ENCODE data around the gene TAGLN2. TPM values are rescaled to one million over a fixed set of nuclear protein-coding genes. Genes with fewer than 3 reads are reported as not detected.

TAGLN2 gene
- total RNA-seq, 1 experiment from 2014 or later, result 66.9 TPM

DNA sequence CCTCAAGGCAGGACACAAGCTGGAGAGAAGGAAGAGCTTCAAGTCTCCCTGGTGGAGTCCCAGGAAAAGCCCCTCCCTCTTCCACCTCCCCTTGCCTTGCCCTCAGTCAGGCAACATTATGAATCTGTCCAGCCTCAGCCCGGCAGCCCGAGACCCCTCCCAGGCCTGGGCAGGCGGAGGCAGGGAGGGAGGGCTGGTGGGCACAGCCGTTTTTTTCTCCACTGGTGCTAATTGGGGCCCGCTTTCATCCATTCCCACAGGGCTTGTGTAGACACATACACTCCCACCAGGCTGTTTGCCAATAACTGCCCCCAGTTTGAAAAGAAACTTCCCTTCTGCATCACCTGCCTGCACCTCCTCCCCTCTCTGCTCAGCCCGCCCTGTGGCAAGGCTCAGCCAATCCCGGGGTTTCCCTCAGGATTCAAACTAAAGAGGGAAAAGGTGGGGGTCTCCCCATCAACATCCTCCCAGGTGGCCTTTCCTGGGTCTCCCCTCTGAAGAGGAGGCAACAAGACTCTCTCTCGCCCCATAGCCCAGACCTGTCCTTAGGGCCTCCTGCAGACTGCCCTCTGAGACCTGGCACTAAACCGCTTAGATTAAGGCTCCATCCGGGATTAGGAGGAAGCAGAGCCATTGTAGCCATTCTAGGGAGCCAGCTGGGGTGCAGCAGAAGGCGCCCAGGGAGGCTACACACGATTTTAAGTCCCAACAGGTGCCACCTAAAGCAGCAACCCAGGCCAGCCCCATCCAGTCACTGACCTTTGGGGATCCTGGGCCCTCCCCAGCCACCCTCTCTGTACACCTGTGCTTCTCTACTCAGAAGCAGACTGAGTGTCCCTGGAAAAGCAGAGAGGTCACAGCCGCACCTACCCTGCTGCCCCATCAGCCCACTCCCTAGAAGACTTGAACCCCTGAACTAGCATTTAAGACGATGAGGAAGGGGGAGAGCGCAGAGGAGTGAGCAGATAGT, 16.6 kb upstream of the TAGLN2 start (continued):
- TF ChIP-seq CREB1 (CRISPR knock-in tag; IDR thresholded peaks at IDR 0.05) (no peak), PRRX2 (CRISPR knock-in tag; IDR thresholded peaks at IDR 0.05) (no peak), NR3C1 (CRISPR knock-in tag; conservative IDR thresholded peaks at IDR 0.05; ENCODE audit: low read depth) (no peak)
- TF ChIP-seq, protein P1, sequence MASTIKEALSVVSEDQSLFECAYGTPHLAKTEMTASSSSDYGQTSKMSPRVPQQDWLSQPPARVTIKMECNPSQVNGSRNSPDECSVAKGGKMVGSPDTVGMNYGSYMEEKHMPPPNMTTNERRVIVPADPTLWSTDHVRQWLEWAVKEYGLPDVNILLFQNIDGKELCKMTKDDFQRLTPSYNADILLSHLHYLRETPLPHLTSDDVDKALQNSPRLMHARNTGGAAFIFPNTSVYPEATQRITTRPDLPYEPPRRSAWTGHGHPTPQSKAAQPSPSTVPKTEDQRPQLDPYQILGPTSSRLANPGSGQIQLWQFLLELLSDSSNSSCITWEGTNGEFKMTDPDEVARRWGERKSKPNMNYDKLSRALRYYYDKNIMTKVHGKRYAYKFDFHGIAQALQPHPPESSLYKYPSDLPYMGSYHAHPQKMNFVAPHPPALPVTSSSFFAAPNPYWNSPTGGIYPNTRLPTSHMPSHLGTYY (CRISPR knock-in tag; IDR thresholded peaks at IDR 0.05), result no peak

DNA sequence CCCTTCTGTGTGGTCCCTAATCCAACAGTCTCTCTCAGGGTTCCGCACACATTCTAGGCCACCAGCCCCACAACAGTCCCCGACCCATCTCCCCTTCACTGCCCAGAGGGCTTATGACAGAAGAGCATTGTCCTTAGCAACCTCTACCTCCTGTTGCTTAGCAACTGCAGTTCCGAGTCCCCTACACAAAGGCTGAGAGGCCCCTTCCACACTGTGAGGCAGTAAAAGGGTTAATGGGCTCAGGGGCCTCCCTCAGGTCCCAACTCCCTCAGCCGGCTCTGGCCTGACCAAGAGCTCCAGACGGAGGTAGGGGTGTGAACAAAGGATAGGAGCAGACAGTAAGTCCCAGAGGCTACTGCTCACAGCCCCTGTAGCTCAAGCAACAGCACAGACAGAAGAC, 15.8 kb upstream of the TAGLN2 start:
- POLR2A ChIA-PET, result no interaction called here
- Mint-ChIP-seq H3K27ac (no peak overlapping the region), H3K4me1 (peaks cover 59% of the 10 kb centered on the region), H3K36me3 (peaks cover 5% of the 10 kb centered on the region; the same call in 1 of the 2 replicates), H3K9me3 (no peaks in the 10 kb centered on the region), H3K4me3 (no peak overlapping the region), H3K27me3 (ENCODE audit: low read depth) (no peaks in the 10 kb centered on the region)
- DNase-seq (ENCODE audit: low spot score) (no peak), ATAC-seq (no peak)
- no peak for TF ChIP-seq MXD4 (CRISPR knock-in tag; IDR thresholded peaks at IDR 0.05; ENCODE audit: borderline replicate concordance)
- no peak for TF ChIP-seq ZNF232 (CRISPR knock-in tag; IDR thresholded peaks at IDR 0.05)
- TF ChIP-seq HMGA2 (CRISPR knock-in tag; IDR thresholded peaks at IDR 0.05), result no peak
- TF ChIP-seq, protein P2, sequence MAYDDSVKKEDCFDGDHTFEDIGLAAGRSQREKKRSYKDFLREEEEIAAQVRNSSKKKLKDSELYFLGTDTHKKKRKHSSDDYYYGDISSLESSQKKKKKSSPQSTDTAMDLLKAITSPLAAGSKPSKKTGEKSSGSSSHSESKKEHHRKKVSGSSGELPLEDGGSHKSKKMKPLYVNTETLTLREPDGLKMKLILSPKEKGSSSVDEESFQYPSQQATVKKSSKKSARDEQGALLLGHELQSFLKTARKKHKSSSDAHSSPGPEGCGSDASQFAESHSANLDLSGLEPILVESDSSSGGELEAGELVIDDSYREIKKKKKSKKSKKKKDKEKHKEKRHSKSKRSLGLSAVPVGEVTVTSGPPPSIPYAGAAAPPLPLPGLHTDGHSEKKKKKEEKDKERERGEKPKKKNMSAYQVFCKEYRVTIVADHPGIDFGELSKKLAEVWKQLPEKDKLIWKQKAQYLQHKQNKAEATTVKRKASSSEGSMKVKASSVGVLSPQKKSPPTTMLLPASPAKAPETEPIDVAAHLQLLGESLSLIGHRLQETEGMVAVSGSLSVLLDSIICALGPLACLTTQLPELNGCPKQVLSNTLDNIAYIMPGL (CRISPR knock-in tag; IDR thresholded peaks at IDR 0.05), result no peak
- no peak for TF ChIP-seq ZNF138 (CRISPR knock-in tag; conservative IDR thresholded peaks at IDR 0.05)
- TF ChIP-seq NFE2L1 (CRISPR knock-in tag; IDR thresholded peaks at IDR 0.05), result no peak
- no peak for TF ChIP-seq ESRRA (CRISPR knock-in tag; IDR thresholded peaks at IDR 0.05; ENCODE audit: borderline replicate concordance)
- no peak for TF ChIP-seq ATF1 (CRISPR knock-in tag; IDR thresholded peaks at IDR 0.05)
- TF ChIP-seq, protein P3, sequence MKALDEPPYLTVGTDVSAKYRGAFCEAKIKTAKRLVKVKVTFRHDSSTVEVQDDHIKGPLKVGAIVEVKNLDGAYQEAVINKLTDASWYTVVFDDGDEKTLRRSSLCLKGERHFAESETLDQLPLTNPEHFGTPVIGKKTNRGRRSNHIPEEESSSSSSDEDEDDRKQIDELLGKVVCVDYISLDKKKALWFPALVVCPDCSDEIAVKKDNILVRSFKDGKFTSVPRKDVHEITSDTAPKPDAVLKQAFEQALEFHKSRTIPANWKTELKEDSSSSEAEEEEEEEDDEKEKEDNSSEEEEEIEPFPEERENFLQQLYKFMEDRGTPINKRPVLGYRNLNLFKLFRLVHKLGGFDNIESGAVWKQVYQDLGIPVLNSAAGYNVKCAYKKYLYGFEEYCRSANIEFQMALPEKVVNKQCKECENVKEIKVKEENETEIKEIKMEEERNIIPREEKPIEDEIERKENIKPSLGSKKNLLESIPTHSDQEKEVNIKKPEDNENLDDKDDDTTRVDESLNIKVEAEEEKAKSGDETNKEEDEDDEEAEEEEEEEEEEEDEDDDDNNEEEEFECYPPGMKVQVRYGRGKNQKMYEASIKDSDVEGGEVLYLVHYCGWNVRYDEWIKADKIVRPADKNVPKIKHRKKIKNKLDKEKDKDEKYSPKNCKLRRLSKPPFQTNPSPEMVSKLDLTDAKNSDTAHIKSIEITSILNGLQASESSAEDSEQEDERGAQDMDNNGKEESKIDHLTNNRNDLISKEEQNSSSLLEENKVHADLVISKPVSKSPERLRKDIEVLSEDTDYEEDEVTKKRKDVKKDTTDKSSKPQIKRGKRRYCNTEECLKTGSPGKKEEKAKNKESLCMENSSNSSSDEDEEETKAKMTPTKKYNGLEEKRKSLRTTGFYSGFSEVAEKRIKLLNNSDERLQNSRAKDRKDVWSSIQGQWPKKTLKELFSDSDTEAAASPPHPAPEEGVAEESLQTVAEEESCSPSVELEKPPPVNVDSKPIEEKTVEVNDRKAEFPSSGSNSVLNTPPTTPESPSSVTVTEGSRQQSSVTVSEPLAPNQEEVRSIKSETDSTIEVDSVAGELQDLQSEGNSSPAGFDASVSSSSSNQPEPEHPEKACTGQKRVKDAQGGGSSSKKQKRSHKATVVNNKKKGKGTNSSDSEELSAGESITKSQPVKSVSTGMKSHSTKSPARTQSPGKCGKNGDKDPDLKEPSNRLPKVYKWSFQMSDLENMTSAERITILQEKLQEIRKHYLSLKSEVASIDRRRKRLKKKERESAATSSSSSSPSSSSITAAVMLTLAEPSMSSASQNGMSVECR (CRISPR knock-in tag; IDR thresholded peaks at IDR 0.05; ENCODE audit: borderline replicate concordance), result no peak
- TF ChIP-seq, protein P4, sequence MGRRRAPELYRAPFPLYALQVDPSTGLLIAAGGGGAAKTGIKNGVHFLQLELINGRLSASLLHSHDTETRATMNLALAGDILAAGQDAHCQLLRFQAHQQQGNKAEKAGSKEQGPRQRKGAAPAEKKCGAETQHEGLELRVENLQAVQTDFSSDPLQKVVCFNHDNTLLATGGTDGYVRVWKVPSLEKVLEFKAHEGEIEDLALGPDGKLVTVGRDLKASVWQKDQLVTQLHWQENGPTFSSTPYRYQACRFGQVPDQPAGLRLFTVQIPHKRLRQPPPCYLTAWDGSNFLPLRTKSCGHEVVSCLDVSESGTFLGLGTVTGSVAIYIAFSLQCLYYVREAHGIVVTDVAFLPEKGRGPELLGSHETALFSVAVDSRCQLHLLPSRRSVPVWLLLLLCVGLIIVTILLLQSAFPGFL (CRISPR knock-in tag; IDR thresholded peaks at IDR 0.05; ENCODE audit: borderline replicate concordance), result no peak
- no peak for TF ChIP-seq SOX15 (CRISPR knock-in tag; IDR thresholded peaks at IDR 0.05)
- TF ChIP-seq, protein P5, sequence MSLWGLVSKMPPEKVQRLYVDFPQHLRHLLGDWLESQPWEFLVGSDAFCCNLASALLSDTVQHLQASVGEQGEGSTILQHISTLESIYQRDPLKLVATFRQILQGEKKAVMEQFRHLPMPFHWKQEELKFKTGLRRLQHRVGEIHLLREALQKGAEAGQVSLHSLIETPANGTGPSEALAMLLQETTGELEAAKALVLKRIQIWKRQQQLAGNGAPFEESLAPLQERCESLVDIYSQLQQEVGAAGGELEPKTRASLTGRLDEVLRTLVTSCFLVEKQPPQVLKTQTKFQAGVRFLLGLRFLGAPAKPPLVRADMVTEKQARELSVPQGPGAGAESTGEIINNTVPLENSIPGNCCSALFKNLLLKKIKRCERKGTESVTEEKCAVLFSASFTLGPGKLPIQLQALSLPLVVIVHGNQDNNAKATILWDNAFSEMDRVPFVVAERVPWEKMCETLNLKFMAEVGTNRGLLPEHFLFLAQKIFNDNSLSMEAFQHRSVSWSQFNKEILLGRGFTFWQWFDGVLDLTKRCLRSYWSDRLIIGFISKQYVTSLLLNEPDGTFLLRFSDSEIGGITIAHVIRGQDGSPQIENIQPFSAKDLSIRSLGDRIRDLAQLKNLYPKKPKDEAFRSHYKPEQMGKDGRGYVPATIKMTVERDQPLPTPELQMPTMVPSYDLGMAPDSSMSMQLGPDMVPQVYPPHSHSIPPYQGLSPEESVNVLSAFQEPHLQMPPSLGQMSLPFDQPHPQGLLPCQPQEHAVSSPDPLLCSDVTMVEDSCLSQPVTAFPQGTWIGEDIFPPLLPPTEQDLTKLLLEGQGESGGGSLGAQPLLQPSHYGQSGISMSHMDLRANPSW (CRISPR knock-in tag; conservative IDR thresholded peaks at IDR 0.05; ENCODE audit: low read depth), result no peak
- no peak for TF ChIP-seq CREM (CRISPR knock-in tag; IDR thresholded peaks at IDR 0.05)
- TF ChIP-seq, protein P6, sequence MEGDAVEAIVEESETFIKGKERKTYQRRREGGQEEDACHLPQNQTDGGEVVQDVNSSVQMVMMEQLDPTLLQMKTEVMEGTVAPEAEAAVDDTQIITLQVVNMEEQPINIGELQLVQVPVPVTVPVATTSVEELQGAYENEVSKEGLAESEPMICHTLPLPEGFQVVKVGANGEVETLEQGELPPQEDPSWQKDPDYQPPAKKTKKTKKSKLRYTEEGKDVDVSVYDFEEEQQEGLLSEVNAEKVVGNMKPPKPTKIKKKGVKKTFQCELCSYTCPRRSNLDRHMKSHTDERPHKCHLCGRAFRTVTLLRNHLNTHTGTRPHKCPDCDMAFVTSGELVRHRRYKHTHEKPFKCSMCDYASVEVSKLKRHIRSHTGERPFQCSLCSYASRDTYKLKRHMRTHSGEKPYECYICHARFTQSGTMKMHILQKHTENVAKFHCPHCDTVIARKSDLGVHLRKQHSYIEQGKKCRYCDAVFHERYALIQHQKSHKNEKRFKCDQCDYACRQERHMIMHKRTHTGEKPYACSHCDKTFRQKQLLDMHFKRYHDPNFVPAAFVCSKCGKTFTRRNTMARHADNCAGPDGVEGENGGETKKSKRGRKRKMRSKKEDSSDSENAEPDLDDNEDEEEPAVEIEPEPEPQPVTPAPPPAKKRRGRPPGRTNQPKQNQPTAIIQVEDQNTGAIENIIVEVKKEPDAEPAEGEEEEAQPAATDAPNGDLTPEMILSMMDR (IDR thresholded peaks at IDR 0.05), result no peak
- no peak for TF ChIP-seq ZNF396 (CRISPR knock-in tag; IDR thresholded peaks at IDR 0.05; ENCODE audit: borderline replicate concordance)
- no peak for TF ChIP-seq JUN (CRISPR knock-in tag; IDR thresholded peaks at IDR 0.05)
- no peak for TF ChIP-seq KAT7 (CRISPR knock-in tag; IDR thresholded peaks at IDR 0.05; ENCODE audit: borderline replicate concordance)
- no peak for TF ChIP-seq SMAD4 (CRISPR knock-in tag; IDR thresholded peaks at IDR 0.05)
- CTCF ChIA-PET, result interaction anchor here (1.5 to 10.6 kb wide), 2 partner anchors 48 to 66 kb away, joined by 5 to 202 read pairs; no protein-coding TSS in a partner anchor
